MV-4-11 (cell line): ENCODE measurements around the gene FAM20C.
"Not testable (repeated sequence)": the region's sequence is repeated elsewhere in the genome, so short reads cannot be mapped to it uniquely, and the experiment has no call there.

Experiments
- DNase-seq: peaks from one replicate; lab custom pipeline; 2025; lab: John Stamatoyannopoulos, UW

FAM20C gene

DNA sequence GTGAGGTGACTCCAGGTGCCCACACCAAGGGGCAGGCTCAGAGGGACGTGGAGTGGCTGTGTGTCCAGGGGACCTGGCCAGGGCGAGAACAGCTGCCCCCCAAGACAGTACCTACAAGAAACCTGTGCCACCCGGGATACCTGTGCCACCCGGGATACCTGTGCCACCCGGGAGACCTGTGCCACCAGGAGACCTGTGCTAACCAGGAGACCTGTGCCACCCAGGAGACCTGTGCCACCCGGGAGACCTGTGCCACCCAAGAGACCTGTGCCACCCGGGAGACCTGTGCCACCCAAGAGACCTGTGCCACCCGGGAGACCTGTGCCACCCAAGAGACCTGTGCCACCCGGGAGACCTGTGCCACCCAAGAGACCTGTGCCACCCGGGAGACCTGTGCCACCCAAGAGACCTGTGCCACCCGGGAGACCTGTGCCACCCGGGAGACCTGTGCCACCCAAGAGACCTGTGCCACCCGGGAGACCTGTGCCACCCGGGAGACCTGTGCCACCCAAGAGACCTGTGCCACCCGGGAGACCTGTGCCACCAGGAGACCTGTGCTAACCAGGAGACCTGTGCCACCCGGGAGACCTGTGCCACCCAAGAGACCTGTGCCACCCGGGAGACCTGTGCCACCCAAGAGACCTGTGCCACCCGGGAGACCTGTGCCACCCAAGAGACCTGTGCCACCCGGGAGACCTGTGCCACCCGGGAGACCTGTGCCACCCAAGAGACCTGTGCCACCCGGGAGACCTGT lies 50.6 kb downstream of the FAM20C start:
- DNase-seq = not testable (repeated sequence)

DNA sequence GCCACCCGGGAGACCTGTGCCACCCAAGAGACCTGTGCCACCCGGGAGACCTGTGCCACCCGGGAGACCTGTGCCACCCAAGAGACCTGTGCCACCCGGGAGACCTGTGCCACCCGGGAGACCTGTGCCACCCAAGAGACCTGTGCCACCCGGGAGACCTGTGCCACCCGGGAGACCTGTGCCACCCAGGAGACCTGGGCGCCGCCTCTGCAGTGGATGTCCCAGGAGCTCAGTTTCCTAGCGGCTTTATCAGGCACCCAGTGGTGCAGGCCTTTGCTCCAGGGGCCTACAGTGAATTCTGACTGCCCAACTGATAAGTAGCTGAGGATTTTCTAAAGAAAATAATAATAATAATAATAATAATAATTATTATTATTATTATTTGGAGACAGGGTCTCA lies 51.2 kb downstream of the FAM20C start:
- DNase-seq = not testable (repeated sequence)

DNA sequence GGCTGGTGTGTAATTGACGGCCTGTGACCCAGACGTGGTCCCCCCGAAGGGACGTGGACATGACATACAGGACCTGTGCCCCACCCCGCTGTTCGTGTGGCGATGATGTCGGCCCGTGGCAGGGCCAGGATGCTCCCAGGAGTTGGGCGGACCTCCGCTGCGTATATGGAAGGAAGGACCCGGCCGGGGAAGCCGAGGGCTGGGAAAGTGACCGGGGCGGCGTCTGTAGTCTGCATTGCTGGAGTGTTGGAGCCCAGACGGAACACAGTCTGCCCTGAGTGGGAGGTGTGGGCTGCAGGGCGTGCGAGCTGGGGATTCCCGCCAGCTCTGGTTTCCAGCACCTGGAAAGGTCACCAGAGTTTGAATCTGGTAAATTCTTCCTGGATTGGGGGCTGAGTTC lies 52.6 kb downstream of the FAM20C start:
- DNase-seq = no peak

DNA sequence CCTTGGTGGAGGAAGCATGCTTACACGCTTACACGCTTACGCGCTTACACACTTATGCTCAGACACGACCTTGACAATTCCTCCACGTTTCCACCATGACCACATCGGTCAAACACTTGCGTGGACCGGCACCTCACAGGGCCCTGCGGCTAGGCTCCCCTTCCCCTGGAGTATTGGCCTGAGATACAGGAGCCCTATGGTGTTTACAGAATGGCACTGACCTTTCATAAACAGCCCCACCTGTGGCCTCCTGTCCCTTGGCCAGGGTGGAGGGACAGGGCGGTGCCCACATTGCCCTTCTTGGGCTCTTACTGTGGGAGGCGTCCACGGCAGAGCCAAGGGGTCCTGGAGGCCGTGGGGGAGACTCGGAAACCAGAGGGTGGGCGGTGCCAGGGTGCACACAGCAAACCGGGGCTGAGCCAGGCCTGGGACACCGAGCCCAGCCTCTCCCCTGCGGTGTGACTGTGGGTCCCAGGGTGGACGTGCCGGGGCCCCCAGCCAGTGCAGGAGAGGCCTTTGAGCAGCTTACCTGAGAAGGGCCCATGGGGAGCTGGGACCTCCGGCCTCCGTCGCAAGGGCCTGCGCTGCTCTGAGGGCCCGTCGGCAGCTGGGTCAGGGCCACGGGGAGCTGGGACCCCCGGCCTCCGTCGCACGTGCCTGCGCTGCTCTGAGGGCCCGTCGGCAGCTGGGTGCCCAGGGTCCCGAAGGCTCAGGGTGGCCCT lies 53.4 kb downstream of the FAM20C start:
- no peak for DNase-seq

DNA sequence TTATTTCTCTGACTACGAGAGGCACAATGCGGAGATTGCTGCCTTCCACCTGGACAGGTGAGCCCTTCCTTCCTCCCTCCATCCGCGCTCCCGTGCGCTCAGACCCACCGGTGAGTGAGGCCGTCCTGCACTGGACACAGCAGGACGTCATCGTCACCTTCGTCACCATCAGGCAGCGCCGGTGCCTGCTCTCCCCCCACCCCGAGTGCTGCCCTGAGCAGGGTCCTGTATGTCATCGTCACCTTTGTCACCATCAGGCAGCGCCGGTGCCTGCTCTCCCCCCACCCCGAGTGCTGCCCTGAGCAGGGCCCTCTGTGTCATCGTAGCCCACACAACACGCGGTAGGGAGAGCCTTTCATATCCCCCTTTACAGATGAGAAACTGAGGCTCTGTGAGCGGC lies 54.1 kb downstream of the FAM20C start:
- DNase-seq = no peak

DNA sequence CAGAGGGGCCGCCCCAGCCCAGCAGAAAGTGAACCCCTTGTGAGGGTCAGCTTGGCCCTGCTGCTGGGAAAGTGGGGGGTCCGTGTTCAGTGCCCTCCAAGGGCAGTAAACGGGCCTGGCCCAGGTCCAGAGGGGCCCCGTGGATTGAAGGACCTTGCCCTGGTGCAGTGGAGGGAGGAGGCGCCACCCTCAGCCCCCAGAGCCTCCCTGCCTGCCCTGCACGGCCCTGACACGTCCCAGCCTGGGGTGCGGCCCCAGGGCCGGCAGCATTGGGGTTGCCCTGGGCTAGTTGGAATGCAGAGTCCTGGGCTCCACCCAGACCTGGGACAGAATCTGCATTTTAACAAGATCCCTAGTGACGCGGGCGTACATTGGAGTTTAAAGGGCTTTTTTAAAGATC lies 54.8 kb downstream of the FAM20C start:
- DNase-seq = no peak

DNA sequence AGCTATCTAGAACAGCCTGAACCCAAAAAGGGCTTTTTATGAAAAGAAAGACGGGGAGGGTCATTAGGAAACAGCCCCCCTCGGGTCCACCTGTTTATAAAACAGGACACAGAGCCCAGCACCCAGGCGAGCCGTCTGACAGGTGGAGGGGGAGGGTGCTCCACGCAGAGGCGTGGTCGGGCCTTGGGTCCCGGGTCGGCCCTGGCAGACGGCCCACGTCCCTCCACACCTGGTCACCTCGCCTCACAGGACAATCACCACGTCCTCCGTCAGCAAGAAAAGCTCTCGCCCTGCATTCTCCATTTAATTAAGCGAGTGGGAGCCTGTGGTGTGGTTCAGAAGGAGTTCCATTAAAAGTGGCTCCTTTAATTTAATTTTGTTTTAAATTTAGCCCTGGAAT lies 55.3 kb downstream of the FAM20C start:
- no peak for DNase-seq

DNA sequence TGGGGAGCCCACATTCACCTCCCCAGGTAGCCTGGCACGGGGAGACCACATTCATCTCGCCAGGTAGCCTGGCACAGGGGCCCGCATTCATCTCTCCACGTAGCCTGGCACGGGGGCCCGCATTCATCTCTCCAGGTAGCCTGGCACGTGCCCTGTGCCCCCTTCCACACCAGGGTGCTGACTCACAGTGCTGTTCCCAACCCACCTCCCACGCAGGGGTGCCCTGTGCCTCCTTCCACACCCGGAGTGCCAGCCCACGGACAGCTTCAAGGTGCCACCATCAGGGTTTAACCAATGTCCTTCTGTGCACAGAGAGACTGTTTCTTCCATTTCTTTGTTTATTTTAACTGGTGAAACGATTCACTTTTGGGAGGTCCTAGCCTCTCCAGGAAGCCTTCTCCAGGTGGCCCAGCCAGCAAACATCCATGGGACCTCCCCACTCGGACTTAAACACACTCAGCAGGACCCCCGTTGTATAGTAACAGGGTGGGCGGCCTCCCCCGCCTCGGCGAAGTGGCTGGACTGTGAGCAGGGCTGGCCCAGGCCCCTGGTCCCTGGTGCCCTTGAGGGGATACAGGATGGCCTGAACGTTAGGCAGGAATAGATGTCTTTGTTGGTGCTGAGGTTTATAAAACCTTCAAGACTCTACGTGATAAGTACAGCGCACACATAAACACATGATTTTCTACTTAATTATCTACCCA lies 56.5 kb downstream of the FAM20C start:
- DNase-seq = no peak

DNA sequence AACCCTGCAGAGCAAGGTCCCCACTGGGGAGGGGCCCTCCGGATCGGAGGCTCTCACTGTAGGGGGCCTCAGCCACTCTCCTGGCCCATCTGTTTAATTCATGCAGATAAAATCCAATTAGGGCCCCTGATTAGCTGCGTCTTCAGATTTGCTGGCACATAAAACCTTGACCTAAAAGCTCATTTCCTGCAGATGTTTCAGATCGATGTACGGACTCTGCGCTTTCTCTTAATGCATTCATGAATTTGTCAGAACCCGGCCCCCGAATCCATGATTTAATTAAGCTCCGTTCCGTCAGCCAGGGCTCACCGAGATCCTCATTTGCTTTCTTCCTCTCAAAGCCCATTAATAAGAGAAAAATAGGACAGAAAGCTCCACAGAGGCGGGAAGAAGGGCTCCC lies 57.6 kb downstream of the FAM20C start:
- no peak for DNase-seq

DNA sequence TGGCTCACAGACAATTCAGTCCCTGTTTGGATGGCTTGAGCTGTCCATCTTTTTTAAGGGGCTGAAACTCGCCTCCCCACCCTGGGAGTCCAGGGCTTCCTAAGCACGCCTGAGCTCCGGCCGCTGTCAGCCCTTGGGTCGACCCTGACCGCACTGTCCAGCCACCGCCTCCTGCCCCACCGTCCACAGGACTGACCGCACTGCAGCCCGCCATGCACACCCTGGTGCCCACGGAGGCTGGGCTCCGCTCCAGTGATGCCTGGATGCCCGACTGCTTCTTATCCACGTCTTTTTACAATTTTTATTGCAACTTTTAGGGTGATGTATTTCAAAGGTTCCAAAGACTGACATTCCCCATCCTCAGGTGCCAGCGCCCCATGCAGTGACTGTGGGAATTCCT lies 58.2 kb downstream of the FAM20C start:
- DNase-seq = no peak

DNA sequence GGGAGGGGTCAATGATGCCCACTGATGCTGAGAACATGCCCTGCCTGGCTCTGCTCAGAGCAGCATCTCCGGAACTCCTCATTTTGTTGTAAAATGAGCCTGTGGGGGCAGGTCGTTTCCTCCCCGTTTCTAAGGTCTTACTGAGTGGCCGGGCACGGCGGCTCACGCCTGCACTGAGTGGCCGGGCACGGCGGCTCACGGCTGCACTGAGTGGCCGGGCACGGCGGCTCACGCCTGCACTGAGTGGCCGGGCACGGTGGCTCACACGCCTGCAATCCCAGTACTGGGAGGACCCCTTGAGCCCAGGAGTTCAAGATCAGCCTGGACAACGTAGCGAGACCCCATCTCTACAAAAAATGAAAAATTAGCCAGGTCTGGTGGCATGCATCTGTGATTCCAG lies 58.6 kb downstream of the FAM20C start:
- DNase-seq = no peak

DNA sequence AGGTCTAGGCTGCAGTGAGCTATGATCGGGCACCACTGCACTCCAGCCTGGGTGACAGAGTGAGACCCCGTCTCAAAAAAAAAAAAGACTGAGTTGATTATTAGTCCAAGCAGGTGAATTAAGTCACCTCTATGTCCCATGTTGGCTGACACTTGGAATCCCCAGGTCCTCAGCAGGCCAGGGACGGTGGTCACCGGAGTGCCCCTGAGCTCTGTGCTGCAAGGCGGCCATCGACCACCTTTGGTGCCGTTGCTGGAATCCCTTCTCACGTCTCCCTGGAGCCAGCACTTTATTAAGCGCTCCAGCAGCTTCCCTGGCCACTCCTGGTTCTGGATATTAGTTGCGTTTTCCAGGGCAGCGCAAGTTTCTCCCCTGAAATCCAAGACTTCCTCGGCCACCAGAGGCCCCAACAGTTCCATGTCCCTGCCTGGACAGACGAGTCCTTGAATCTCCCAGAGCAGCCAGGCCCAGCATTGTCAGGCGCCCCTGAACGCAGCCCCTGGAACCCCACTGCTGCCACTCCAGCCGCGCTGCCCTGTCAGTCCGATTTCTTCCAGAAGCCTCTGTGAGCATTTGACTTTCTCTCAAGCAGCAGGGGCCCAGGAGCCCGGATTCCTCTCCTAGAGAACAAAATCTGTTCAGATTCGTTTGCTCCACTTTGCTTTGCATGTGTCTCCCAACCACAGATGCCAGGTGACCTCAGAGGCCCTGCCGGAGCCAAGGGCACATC lies 59.2 kb downstream of the FAM20C start:
- no peak for DNase-seq

DNA sequence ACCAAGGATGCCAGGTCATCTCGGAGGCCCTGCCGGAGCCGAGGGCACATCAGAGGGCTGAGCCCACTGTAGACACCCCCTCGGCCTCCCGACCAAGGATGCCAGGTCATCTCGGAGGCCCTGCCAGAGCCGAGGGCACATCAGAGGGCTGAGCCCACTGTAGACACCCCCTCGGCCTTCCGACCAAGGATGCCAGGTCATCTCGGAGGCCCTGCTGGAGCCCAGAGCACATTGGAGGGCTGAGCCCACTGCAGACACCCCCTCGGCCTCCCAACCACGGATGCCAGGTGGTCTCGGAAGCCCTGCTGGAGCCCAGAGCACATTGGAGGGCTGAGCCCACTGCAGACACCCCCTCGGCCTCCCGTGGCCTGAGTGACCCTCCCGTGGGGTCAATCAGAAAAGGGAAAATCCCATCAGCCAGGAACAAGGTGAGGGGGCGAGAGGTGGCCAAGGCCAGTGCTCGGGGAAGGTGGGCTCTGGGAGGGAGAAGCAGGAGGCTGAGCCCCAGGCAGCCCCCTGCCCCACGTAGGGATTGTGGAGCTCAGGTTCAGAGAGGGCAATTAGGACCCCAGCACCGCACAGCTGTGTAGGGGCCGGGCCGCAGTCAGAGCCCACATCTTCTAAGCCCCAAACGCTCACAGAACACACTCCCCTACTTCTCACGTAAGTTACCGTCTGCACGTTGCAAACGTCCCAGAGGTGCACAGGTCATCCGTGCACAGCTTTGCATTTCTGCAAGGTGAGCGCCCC lies 60.0 kb downstream of the FAM20C start:
- DNase-seq = no peak

DNA sequence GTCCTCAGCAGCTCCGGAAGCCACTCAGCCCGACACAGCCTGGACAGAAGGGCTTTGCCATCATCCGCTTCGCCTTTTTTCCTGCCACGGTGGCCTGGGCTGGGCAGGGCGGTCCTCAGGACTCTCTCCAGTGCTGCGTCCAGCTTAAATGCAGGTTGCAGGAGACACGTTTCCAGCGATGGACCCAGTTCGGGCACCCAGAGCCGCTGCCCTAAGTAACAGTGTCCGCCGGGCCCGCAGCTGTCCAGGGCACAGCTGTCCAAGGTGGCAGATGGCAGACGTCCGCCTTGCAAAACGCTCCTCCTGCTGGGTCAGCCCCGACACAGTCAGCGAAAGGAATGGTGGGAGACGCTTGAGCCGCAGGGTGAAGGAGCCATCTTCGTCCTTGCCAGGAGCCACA lies 60.6 kb downstream of the FAM20C start:
- no peak for DNase-seq

DNA sequence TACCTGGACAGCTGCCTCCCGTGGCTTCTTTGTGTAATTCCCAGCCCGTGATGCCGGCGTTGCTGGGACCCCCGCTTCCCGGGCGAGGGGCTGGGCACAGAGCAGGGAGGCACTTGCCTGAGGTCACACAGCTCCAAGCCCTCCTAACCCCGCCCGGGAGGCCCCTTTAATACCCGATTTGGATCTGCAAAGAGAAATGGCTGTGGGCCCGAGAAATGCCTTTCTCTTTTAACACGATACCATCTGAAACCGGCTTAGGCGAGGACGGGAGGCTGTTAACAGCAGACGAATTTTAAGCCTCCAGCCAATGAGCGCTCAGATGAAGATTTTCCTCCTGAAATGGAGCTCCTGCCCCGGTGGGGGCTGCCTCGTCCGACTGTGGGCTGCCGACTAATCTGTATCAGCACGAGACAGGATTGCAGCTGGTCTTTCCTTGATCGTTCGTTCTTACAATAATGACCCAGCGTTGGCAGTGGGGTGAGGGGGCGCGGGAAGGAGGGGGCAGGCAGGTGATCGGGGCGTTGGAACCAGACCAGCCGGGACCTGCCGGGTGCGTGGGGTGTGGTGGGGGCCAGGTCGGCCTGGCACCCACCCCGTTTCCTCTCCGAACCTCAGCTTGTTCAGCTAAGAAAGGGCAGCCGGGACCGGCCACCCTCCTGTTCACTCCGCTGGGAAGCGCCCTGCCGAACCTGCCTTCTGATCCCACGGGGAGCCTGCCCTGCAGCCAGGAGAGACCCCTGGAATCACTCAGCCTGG lies 61.4 kb downstream of the FAM20C start:
- DNase-seq = no peak

DNA sequence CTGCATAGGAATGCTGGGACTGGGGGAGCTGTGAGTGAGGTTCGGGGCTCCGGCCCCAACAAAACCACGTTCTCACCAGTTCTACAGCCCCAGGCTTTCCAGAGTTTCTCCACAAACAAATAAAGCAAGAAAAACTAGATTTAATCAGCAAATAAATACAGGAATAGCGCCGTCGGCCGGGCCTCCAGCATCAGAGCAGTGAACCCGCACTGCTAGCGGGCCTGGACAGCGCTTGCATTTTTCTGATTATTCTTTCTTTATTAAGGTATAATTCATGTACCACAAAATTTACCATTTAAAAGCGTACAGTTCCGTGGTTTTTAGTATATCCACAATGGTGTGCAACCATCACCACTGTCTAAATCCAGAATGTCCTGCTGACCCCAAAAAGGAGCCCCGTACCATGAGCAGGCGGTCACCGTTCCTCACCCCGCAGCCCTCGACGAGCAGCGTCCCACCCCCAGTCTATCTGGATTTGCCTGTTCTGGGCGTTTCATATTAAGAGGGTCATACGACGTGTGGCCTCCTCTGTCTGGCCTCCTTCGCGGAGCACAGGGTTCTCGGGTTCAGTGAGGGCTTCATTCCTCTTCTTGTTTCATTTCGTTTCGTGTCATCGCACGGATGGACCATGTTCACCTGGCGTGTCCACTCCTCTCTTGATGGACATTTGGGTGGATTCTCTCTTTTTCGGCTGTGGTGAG lies 62.1 kb downstream of the FAM20C start:
- no peak for DNase-seq

DNA sequence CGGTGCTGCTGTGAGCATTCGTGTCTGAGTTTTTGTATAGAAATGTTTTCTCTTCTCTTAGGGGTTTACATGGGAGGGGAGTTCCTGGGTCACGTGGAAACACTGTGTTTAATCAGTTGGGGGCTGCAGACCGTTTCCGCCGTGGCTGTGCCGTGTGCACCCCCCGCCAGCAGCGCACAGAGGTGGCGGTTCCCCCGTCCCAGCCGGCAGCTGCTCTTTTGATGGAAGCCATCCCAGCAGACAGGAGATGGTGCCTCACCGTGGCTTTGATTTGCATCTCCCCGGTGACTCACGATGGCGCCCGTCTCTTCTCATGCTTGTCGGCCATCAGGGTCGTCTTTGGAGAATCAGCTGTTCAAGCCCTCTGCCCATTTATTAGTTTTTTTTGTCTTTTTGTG lies 62.7 kb downstream of the FAM20C start:
- DNase-seq = no peak

DNA sequence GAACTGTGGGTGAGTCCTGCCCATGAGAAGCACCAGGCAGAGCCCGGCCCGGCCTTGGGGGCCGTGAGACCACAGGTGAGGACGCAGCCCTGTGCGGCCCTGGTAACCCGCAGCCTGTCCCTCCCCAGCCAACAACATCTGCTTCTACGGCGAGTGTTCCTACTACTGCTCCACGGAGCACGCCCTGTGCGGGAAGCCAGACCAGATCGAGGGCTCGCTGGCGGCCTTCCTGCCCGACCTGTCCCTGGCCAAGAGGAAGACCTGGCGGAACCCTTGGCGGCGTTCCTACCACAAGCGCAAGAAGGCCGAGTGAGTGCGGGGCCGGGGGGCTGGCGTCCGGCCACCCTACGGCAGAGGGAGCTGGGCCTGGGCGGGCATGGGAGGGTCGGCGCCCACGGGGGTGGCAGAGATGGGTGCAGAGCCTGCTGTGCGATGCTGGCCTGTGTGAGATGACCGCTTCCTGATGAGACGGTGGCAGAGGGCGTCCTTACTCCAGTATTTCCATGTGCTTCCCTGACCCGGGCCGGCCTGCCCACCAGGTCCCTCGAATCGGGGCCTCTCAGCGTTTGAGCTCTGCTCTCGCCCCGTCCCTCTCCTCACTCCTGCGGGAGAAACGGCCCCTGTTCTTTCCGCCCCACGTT lies 63.5 kb downstream of the FAM20C start:
- no peak for DNase-seq

DNA sequence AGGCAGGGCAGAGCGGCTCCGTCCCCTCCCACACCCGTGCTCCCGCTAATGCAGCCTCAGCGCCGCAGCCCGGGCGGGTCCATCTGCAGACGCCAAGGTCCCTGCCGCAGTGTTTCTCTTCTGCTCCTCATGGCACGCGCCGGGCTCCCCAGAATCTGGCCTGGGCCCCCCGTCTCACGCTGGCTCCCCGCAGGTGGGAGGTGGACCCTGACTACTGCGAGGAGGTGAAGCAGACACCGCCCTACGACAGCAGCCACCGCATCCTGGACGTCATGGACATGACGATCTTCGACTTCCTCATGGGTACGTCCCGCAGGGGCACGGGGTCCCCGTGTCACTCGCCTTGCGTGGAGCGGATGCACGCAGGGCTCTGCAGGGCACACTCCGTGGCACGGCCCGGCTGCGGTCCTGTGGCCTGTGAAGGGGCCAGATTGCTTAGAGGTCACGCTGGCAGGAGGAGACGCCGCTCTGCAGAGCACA lies 64.1 kb downstream of the FAM20C start:
- DNase-seq = no peak
